ENCODE results near the gene MPC1. TPM values are rescaled to one million over a fixed set of nuclear protein-coding genes. Genes with fewer than 3 reads are reported as not detected.

MPC1 gene
- 19.3 and 24.6 TPM in 2 replicates for total RNA-seq

DNA sequence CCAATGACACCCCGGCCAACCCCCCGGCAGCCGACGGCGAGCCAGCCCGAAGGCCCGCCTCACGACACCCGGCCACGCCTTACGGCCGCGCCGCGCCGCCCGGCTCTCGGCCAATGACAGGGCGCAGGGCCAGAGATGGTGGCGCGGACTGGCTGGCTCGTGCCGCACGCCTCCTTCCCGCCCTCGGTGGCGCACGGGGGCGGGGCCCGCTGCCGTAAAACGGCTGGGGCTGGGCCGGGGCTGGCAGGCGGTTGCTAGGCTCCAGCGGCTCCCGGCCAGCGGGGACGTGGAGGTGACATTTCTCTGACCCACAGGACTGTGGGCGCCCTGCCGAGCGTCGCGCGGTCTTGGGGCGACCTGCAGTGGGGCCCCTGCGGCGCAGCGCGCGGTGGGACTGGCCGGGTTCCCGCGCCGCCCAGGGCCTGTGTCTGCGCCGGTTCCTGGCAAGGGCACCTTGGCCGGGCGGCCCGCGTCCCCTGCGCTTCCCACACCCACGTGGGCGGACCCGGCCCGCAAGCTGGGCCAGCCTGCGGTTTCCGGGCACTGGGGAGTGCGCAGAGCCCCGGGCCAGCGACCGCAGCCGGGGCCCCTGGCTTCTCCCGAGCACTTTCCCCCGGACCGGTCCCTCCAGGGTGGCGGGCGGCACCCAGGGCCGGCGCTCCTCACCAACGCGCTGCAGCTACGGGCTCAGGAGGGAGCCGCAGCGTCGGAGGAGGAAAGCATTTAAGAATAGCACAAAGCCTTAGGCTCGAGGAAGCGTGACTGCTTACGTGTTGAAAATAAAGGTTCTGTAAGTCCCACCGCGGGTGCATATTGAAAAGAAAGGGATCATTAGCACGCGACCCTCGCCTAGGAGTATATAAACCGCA is at the start of gene MPC1:
TSS of gene MPC1 (minus strand) at position 8 of the 869 bp plus-strand sequence. CDS start 64 bp downstream, outside the sequence.

DNA sequence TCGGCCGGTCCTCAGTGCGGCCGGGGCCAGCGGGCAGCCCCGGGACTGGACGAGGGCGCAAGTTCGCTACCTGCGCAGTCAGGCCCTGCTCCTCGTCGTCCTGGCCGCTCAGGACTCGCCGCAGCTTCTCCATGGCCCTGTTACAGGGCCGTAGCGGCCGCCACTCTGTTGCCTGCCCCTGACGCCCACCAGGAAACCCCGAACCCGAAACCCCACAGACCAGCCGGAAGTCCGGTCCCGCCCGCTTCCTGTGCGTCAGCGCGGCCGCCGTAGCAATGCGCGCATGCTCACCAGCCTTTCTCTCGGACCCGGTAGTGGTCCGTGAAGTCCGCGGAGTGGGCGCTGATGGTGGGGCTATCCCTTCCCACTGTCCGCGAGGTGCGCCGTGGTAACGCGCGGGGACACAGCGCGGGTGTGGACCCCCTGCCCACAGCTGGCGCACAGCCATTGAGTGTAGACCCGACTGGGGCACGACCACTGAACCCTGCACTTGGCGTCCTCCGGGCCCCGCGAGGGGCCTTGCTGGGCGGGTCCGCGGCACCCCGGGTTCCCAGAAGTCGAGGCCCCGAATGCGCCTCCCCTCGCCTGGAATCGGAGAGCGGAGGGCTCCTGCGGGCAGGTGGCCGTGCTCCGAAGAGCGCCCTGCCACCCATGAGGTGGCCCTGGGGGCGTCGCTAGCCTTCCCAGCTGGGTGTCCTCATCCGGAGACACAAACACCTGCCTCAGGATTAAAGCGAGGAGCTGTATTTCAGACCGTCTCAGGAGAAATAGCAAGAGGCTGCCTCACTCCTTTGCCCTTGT is 40.2 kb downstream of the MPC1 start, which contains the start of gene SFT2D1:
TSS of gene SFT2D1 (minus strand) at position 197 of the 801 bp plus-strand sequence. CDS start at position 133, 64 bp downstream.

Other genes with a start within 250 kb of the MPC1 start
- not detected in 2 replicates for gene TBXT, start 215.1 kb downstream of the MPC1 start, total RNA-seq
- gene PRR18, start 74.5 kb downstream of the MPC1 start, total RNA-seq = not detected in 2 replicates
- gene SFT2D1, start 40.4 kb downstream of the MPC1 start, total RNA-seq = 33.0 and 44.4 TPM in 2 replicates
- gene RAMACL, start 203.7 kb upstream of the MPC1 start, total RNA-seq = 1.3 and 4.1 TPM in 2 replicates
- 61.8 and 109 TPM in 2 replicates for gene RPS6KA2, start 244.3 kb upstream of the MPC1 start, total RNA-seq